ENCODE data around the gene SFI1.
"Not testable (repeated sequence)": the region's sequence is repeated elsewhere in the genome, so short reads cannot be mapped to it uniquely, and the experiment has no call there.

The SFI1 gene

DNA sequence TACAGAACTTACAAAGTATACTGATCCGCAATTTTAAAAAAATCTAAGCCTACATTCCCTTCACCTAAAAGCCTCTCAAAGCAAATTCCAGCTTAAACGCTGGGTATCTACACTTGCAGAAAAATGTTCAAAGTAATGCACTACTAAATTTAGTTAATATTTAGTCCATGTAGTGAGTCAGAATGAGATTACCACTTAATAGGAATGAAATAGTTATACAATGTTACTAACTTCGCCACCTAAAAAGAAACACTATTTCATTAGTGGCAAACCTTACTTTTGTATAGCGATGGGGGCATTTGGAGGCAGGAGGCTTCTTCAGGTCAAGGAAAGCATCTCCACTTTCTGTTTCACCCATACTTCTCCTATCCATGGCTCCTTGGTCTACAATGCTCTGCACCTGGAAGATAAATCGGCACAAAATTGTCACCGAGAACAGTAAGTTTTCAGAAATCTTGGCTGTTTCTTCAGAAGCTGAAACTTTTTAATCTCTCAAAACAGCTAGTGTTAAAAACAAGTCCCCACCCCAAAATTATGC, 7.9 kb upstream of the SFI1 start:
- TF ChIP-seq ZNF274 (IDR thresholded peaks at IDR 0.05; ENCODE audit: low read depth, low read length) = no peak
- peak overlapping the region; percentile 76 for H3K4me3 ChIP-seq (ENCODE audit: low read length)

DNA sequence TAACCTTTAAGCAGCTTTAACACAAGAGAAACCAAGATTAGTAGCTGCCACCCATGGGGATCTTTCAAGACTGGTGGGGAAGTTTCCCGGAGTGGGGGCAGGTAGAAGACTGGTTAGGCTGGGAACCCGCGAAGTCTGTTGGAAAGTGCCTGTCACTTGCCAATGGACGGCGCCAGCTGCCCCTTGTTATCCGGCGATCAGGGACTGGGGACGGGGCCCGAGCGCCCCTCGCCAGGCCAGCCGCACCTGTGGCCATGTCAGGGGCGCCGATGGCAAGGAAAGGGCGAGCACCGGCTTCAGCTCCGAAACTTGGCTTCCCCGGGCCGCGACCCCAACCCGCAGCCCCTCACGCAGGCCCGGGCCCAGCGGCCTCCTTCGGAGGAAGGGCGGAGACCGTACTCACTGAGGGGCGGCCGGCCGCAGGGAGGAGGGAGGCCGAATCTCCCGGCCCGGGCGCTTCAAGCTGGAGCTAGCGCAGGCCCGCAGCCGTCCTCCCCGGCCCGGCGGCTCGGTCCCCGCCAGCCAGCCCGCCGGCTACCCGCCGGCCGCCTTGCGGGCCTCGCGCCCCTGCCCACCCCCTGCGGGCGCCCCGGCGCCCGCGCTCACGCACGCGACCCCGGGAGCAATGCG, 7.2 kb upstream of the SFI1 start:
- no peak for TF ChIP-seq ZNF274 (IDR thresholded peaks at IDR 0.05; ENCODE audit: low read depth, low read length)
- peak overlapping the region; percentile 76 for H3K4me3 ChIP-seq (ENCODE audit: low read length)

DNA sequence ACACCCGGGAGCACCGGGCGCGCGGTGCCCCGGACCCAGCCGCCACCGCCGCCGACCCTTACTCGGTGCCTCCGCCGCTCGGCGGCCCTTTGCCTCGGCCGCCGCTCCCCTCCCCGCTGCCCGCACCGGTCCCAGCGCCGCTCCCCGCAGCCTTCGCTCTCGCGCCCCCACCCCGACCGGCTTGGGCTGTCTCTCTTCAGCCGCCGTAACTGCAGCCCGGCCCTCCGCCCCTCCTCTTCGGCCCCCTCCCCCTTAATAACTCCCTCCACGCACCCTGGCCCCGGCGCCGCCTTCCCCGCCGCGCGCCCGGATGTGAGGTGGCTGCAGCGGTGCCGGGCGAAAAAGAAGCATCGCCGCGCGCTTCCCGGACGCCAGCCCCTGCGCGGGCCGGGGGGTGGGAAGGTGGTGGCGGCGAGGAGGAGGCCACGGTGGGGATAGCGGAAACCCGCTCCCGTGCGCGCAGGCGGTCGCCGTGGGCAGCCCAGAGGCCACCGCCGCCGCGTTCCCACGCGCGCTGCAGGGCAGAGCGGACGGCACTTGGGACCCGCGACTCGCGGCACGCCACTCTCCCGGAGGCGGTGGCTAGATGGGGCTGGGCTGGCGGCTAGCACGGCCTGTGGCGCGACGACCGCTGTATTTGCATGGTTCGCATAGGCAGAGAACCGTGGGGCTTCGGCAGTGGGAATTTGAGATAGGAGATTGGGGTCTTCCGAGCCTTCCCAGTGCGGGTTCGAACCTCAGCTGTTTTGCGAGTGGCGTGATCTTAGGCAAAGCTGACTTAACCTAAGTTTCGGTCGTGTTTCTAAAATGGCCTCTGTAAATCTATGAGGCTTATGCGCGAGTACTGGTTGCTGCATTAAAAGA, 6.5 kb upstream of the SFI1 start, which contains the start of gene EIF4ENIF1:
Gene EIF4ENIF1, minus strand, starts transcription at position 211 of the 864 bp plus-strand sequence. CDS start 1,124 bp downstream, outside the sequence.
- TF ChIP-seq ZNF274 (IDR thresholded peaks at IDR 0.05; ENCODE audit: low read depth, low read length) = no peak
- peak within 1 kb of the TSS; percentile 76 for H3K4me3 ChIP-seq (ENCODE audit: low read length)

DNA sequence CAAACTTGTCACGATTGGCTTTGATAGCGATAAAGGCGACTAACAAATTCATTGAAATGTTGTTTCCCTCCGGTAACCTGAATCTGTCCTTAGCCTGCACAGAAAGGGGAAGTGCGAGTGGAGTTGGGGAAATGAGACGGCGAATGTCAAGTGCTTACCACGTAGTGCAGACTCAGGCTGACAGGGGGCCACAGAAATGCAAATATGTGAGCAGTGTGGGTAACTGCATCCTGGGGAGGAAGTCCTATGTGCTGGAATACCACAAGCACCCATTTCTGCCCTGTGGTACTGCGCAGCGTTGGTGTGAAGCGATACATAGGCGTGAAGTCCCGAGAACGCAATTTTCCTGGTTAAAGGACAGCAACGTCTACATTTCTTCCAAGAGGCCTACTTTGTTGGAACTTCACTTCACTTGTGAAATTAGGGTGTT, 5.8 kb upstream of the SFI1 start:
- TF ChIP-seq ZNF274 (IDR thresholded peaks at IDR 0.05; ENCODE audit: low read depth, low read length) = no peak
- peak overlapping the region; percentile 76 for H3K4me3 ChIP-seq (ENCODE audit: low read length)

DNA sequence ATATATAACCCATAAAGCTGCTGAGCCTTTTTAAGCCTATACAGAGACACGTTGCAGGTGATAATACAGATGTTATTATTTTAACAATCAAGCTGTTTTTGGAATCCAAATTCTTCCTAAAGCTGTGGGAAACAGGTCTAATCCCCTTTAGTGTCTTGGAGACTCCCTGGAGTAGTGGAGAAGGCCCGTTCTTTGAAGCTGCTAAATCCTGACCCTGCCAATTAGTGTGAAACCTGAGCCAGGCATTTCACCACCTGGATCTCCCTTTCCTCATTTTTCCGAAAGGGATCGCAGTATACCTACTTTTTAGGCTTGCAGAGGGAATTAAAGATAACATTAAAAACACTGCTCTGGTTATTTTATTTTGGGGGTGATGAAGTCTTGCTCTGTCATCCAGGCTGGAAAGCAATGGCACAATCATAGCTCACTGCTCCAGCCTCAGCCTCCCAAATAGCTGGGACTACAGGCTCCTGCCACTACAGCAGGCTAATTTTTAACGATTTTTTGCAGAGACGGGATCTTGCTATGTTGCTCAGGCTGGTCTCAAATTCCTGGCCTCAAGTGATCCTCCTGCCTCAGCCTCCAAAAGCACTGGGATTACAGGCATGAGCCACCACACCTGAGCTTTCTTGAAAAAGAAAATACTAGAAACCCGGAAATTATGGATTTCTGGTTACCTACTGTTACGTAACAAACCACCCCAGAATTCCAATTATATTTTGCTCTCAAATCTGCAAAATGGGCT, 4.9 kb upstream of the SFI1 start:
- peak overlapping the region; percentile 76 for H3K4me3 ChIP-seq (ENCODE audit: low read length)
- no peak for TF ChIP-seq ZNF274 (IDR thresholded peaks at IDR 0.05; ENCODE audit: low read depth, low read length)

DNA sequence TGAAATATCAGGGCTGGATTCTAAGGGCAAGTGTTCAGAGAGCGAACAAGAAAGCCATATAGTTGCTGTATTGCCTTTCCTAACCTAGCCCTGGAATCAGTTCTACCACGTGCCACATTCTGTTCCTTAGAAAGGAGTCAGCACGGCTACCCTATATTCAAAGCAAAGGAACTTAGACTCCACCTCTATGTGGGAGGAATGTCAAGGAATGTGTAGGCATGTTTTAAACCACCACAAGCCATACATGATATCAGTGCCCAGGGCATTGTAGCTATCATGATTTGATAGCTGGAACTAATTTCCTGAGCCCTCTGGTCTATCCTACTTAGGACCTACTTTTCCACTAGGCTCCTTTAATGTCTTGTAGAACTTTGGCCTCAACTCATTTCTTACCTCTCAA, 4.2 kb upstream of the SFI1 start:
- H3K4me3 ChIP-seq (ENCODE audit: low read length) = no peak overlapping the region
- TF ChIP-seq ZNF274 (IDR thresholded peaks at IDR 0.05; ENCODE audit: low read depth, low read length) = no peak

DNA sequence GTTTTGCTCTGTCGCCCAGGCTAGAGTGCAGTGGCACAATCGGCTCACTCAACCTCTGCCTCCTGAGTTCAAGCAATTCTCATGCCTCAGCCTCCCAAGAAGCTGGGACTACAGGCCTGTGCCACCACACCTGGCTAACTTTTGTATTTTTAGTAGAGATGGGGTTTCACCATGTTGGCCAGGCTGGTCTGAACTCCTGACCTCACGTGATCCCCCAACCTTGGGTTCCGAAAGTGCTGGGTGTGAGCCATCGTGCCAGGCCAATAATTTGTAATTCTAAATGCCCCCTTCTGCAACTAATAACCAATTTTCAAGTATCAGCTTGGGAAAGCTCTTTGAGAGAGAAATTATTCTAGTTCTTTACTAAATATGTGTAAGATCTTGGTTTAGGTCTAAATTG, 3.0 kb upstream of the SFI1 start:
- not testable (repeated sequence) for H3K4me3 ChIP-seq (ENCODE audit: low read length)

DNA sequence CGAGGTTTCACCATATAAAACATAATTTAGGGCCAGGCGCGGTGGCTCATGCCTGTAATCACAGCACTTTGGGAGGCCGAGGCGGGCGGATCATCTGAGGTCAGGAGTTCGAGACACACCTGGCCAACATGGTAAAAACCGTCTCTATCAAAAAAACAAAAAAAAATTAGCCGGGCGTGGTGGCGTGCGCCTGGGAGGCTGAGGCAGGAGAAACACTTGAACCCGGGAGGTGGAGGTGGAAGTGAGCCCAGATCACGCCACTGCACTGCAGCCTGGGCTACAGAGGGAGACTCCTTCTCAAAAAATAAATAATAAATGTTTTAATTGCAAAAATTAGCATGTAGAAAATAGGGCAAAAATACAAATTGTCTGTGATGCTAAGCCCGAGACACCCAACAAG, 993 bp upstream of the SFI1 start:
- H3K4me3 ChIP-seq (ENCODE audit: low read length) = peak overlapping the region; percentile 6; the same call in 1 of the 2 replicates
- no peak for TF ChIP-seq ZNF274 (IDR thresholded peaks at IDR 0.05; ENCODE audit: low read depth, low read length)

DNA sequence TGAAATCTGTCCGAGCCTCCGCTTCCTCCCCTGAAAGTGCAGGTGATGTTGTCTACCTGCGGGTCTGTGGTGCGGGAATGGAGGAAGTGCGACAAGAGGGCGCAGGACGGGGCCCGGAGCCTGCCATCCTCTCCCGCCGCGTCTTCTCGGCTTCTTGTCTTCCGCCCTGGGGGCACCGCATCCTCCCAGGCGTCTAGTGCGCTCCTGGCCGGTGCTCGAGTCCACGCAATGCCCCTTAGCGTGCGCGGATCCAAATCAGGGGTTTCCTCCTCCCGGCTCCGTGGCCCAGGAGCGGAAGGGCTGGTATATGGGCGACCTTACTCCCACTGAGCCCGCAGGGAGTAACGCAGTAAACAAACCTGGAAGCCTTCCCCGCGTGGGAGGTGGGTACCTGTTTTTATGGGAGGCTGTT, 405 bp downstream of the SFI1 start:
- no peak for TF ChIP-seq ZNF274 (IDR thresholded peaks at IDR 0.05; ENCODE audit: low read depth, low read length)

DNA sequence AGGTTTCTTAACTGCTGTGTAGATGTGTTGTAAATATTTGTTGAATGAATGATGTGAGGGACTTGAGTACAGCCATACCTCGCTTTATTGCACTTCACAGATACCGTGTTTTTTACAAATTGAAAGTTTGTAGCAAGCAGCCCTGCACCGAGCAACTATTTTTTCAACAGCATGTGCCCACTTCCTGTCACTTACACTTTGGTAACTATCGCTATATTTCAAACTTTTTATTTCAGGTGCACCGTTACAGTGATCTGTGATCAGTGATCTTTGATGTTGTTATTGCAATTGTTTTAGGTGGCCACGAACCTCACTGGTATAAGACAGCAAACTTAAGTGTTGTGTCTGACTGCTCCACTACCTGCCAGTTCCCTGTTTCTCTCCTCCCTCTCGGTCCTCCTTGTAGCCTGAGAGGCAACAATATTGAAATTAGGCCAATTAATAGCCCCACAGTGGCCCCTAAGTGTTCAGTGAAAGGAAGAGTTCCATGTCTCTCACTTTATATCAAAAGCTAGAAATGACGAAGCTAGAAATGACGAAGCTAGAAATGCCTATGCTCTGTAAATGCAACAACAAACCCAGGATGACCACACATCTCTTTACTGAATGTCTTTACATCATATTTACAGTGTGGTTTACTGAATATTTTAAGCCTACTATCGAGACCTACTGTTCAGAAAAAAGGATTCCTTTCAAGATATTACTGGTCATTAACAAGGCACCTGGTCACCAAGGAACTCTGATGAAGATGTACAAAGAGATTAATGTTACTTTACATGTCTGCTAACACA, 1.0 kb downstream of the SFI1 start:
- no peak for TF ChIP-seq ZNF274 (IDR thresholded peaks at IDR 0.05; ENCODE audit: low read depth, low read length)
- peak overlapping the region; percentile 85 for H3K4me3 ChIP-seq (ENCODE audit: low read length)

More for the DNA sequence above, 405 bp downstream of the SFI1 start:
- peak overlapping the region; percentile 85 for H3K4me3 ChIP-seq (ENCODE audit: low read length)

DNA sequence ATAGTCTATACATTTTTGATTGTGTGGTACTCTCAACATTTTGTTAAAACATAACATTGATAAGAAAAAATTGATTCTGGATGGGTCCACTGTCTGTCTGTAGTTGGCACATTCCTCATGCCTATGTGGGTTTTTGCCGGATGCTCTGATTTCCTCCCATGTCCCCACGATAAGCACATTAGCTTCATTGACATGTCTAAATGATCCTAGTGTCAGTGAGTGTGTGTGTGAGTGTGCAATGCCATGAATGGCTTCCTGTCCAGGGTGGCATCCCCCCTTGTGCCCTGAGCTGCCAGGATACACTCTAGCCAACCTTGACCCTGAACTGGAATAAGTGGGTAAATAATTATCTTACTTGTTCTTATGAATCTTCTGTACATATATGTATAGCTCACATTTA, 5.4 kb downstream of the SFI1 start:
- TF ChIP-seq ZNF274 (IDR thresholded peaks at IDR 0.05; ENCODE audit: low read depth, low read length) = no peak

DNA sequence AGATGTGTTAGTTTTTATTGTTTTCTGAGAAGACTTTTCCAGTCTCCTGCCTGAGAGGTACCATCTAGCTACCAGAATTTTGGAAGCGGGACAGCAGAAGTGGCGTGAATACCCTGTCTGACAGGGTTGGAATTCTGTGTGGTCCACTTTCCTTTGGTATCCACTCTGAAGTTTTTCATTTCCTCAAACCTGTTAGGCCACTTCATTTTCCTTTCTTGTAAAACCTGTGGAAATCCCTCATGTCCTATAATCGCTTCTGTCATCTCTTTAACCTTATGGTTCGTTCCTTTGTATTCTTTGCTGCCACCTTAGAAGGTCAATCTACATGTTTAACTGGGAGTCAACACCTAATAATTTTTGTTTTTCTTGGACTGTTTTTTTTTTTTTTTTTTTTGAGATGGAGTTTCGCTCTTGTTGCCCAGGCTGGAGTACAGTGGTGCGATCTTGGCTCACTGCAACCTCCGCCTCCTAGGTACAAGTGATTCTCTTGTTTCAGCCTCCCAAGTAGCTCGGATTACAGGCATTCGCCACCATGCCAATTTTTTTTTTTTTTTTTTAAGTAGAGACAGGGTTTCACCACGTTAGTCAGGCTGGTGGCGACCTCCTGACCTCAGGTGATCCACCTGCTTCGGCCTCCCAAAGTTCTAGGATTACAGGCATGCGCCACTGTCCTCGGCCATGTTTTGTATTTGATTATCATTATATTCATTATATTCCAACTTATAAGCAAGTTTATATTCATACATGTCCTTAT, 7.1 kb downstream of the SFI1 start:
- H3K4me3 ChIP-seq (ENCODE audit: low read length) = no peak overlapping the region
- no peak for TF ChIP-seq ZNF274 (IDR thresholded peaks at IDR 0.05; ENCODE audit: low read depth, low read length)

More for the DNA sequence above, 5.4 kb downstream of the SFI1 start:
- H3K4me3 ChIP-seq (ENCODE audit: low read length) = no peak overlapping the region

DNA sequence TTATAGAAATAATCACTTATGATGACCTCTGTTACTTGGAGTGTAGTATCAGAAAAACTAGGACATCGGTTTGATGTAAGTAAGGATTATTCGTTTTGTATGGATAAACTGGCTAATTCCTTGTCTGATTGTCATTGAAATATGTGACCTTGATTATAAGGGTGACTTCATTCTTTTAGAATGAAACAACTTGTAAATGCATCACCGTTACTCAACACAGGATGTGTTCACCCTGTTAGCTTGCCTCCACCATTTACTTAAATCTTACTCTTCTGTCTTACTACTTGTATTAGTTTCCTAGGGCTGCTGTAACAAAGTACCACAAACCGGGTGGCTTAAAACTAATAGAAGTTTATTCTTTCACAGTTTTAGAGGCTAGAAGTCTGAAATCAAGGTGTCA, 7.9 kb downstream of the SFI1 start:
- TF ChIP-seq ZNF274 (IDR thresholded peaks at IDR 0.05; ENCODE audit: low read depth, low read length) = no peak
- no peak overlapping the region for H3K4me3 ChIP-seq (ENCODE audit: low read length)

DNA sequence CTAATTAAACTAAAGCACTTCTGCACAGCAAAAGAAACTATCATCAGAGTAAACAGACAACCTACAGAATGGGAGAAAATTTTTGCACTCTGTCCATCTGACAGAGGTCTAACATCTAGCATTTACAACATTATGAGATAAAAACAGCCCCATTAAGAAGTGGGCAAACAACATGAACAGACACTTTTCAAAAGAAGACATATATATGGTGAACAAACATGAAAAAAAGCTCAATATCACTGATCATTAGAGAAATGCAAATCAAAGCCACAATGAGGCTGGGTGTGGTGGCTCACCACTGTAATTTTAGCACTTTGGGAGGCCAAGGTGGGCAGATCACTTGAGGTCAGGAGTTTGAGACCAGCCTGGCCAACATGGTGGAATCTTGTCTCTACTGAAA, 11.2 kb downstream of the SFI1 start:
- H3K4me3 ChIP-seq (ENCODE audit: low read length) = not testable (repeated sequence)
